ENCODE measurements around the gene KCNMB2.
"Not testable (repeated sequence)": the region's sequence is repeated elsewhere in the genome, so short reads cannot be mapped to it uniquely, and the experiment has no call there.

Gene KCNMB2

GRCh38 chr3:178826435-178827123, 290.3 kb downstream of the KCNMB2 start:
- DNase-seq = no peak

GRCh38 chr3:178827285-178827856, 291.1 kb downstream of the KCNMB2 start:
- no peak for DNase-seq

GRCh38 chr3:178833695-178834094, 297.5 kb downstream of the KCNMB2 start:
- no peak for DNase-seq

- no peak for DNase-seq
These were observed 298.8 kb downstream of the KCNMB2 start for GRCh38 chr3:178835033-178835432.

GRCh38 chr3:178837512-178837911, 301.3 kb downstream of the KCNMB2 start:
- DNase-seq = no peak

- no peak for DNase-seq
These were observed 304.4 kb downstream of the KCNMB2 start for GRCh38 chr3:178840586-178840985.

GRCh38 chr3:178841011-178841410, 304.8 kb downstream of the KCNMB2 start:
- DNase-seq = no peak

- no peak for DNase-seq
These were observed 308.7 kb downstream of the KCNMB2 start for GRCh38 chr3:178844916-178845315.

GRCh38 chr3:178845420-178846118, 309.3 kb downstream of the KCNMB2 start:
- DNase-seq = no peak

- DNase-seq = no peak
These were observed 311.0 kb downstream of the KCNMB2 start for GRCh38 chr3:178847190-178847589.

- no peak for DNase-seq
These were observed 313.1 kb downstream of the KCNMB2 start for GRCh38 chr3:178849199-178849910.

- no peak for DNase-seq
These were observed 314.4 kb downstream of the KCNMB2 start for GRCh38 chr3:178850450-178851190.

GRCh38 chr3:178851564-178851963, 315.3 kb downstream of the KCNMB2 start:
- no peak for DNase-seq

GRCh38 chr3:178856804-178857203, 320.6 kb downstream of the KCNMB2 start:
- DNase-seq = no peak

GRCh38 chr3:178859386-178859785, 323.1 kb downstream of the KCNMB2 start:
- DNase-seq = no peak

GRCh38 chr3:178859900-178860436, 323.7 kb downstream of the KCNMB2 start:
- DNase-seq = not testable (repeated sequence)

- no peak for DNase-seq
These were observed 332.4 kb downstream of the KCNMB2 start for GRCh38 chr3:178868681-178869080.

- no peak for DNase-seq
These were observed 333.8 kb downstream of the KCNMB2 start for GRCh38 chr3:178870085-178870484.

GRCh38 chr3:178875157-178875556, 338.9 kb downstream of the KCNMB2 start:
- DNase-seq = no peak

GRCh38 chr3:178875836-178876235, 339.6 kb downstream of the KCNMB2 start:
- DNase-seq = no peak

GRCh38 chr3:178880274-178880673, 344.0 kb downstream of the KCNMB2 start:
- DNase-seq = no peak

All from inflammatory macrophage treated with lipopolysaccharide for 4 hours (primary cell).